CD14-positive monocyte (primary cell): ENCODE data around the gene LENEP. TPM values are rescaled to one million over a fixed set of nuclear protein-coding genes. Genes with fewer than 3 reads are reported as not detected.

Source experiments
- DNase-seq, 3 donors: peaks; one replicate each; pipeline ENCODE4 v3.0.0-alpha.2; 2011 to 2022
- H2AFZ ChIP-seq: 2 replicates; pipeline ENCODE4 v1.6.0; 2012; ENCODE audit warnings: mild to moderate bottlenecking, low read depth, low read length, inconsistent platforms; ENCODE audit not compliant: insufficient read depth, poor library complexity, severe bottlenecking
- H3K27ac ChIP-seq, 2 donors: 1 replicate in 1 of 2; 2 replicates in 1 of 2; pipeline ENCODE4 v1.5.1; 2012 to 2013; ENCODE audit warnings: low read length in 2 of 2, control low read depth in 1 of 2, inconsistent platforms in 1 of 2, low read depth in 1 of 2, mild to moderate bottlenecking in 1 of 2
- H3K27me3 ChIP-seq, 2 donors: one replicate each; pipeline versions ENCODE4 v1.6.0 to v1.6.1; 2011 to 2013; ENCODE audit warnings: low read length in 2 of 2; ENCODE audit not compliant: control insufficient read depth in 2 of 2, insufficient read depth in 2 of 2
- H3K36me3 ChIP-seq, 2 donors: replicated peaks in 1 of 2; 1 replicate in 1 of 2; 2 replicates in 1 of 2; pipeline versions ENCODE4 v1.5.1 to v1.6.1; 2012 to 2013; ENCODE audit warnings: low read length in 2 of 2, control low read depth in 1 of 2, inconsistent platforms in 1 of 2, mild to moderate bottlenecking in 1 of 2; ENCODE audit not compliant: insufficient read depth in 2 of 2, control insufficient read depth in 1 of 2
- H3K4me1 ChIP-seq, 2 donors: 1 replicate in 1 of 2; 2 replicates in 1 of 2; pipeline versions ENCODE4 v1.5.1 to v1.6.1; 2012 to 2013; ENCODE audit warnings: low read length in 2 of 2, control low read depth in 1 of 2, inconsistent platforms in 1 of 2, mild to moderate bottlenecking in 1 of 2, moderate library complexity in 1 of 2; ENCODE audit not compliant: insufficient read depth in 2 of 2, control insufficient read depth in 1 of 2
- H3K4me2 ChIP-seq: replicated peaks from 2 replicates; pipeline ENCODE3; 2012; ENCODE audit warnings: low read length, moderate library complexity, mild to moderate bottlenecking; ENCODE audit not compliant: poor library complexity, severe bottlenecking; ENCODE audit errors: extremely low read depth
- H3K4me3 ChIP-seq, 3 experiments: fragments of 200-600 bp in 1 of 3; sonication (generic) in 1 of 3; replicated peaks in 1 of 3; 1 replicate in 2 of 3; 2 replicates in 1 of 3; pipeline ENCODE4 v1.5.1; 2011 to 2013; ENCODE audit warnings: low read length in 3 of 3, mild to moderate bottlenecking in 3 of 3, control low read depth in 2 of 3, low read depth in 2 of 3, inconsistent platforms in 1 of 3, moderate library complexity in 1 of 3
- H3K79me2 ChIP-seq: 2 replicates; pipeline ENCODE4 v1.6.0; 2012; ENCODE audit warnings: mild to moderate bottlenecking, control low read depth, inconsistent platforms, low read length, moderate library complexity; ENCODE audit not compliant: insufficient read depth
- H3K9ac ChIP-seq: 2 replicates; pipeline ENCODE4 v1.6.0; 2017; ENCODE audit warnings: low read length, mild to moderate bottlenecking; ENCODE audit not compliant: insufficient read depth, poor library complexity, severe bottlenecking
- H3K9me3 ChIP-seq, 2 donors: replicated peaks in 1 of 2; 1 replicate in 1 of 2; 2 replicates in 1 of 2; pipeline versions ENCODE4 v1.5.1 to v1.6.1; 2012 to 2013; ENCODE audit warnings: low read length in 2 of 2, control low read depth in 1 of 2; ENCODE audit not compliant: control insufficient read depth in 1 of 2, insufficient read depth in 1 of 2
- H4K20me1 ChIP-seq: 2 replicates; pipeline ENCODE4 v1.6.0; 2012; ENCODE audit warnings: mild to moderate bottlenecking, low read length, control low read depth, moderate library complexity; ENCODE audit not compliant: insufficient read depth
- H3K27ac Mint-ChIP-seq, 7 donors: one replicate each; pipeline ENCODE4 v1.8.0; 2020; ENCODE audit warnings: mild to moderate bottlenecking in 7 of 7, mixed read lengths in 7 of 7, moderate library complexity in 6 of 7, inconsistent platforms in 2 of 7
- H3K27me3 Mint-ChIP-seq, 3 donors: one replicate each; pipeline ENCODE4 v1.8.0; 2021 to 2022; ENCODE audit warnings: low read depth in 3 of 3, mild to moderate bottlenecking in 3 of 3, mixed read lengths in 3 of 3, moderate library complexity in 3 of 3, inconsistent platforms in 1 of 3
- H3K36me3 Mint-ChIP-seq, 2 donors: one replicate each; pipeline ENCODE4 v1.8.0; 2020; ENCODE audit warnings: mixed read lengths in 2 of 2, inconsistent platforms in 1 of 2, mild to moderate bottlenecking in 1 of 2
- H3K4me1 Mint-ChIP-seq: one replicate; pipeline ENCODE4 v1.8.0; 2020; ENCODE audit warnings: mild to moderate bottlenecking, mixed read lengths
- H3K4me3 Mint-ChIP-seq, 2 donors: one replicate each; pipeline ENCODE4 v1.8.0; 2020; ENCODE audit warnings: mild to moderate bottlenecking in 2 of 2, mixed read lengths in 2 of 2, moderate library complexity in 1 of 2
- H3K9me3 Mint-ChIP-seq, 7 donors: one replicate each; pipeline ENCODE4 v1.8.0; 2020 to 2022; ENCODE audit warnings: mixed read lengths in 7 of 7, mild to moderate bottlenecking in 6 of 7, moderate library complexity in 6 of 7, inconsistent platforms in 2 of 7
- WGBS: methylation state at CpG from one replicate; pipeline ENCODE4 v1.1.5; 2013; ENCODE audit warnings: missing lambda C conversion rate; ENCODE audit not compliant: insufficient coverage; 5-methylcytosine and 5-hydroxymethylcytosine counted together
- intact Hi-C, 2 donors: fragments of 100-400 bp; cut with micrococcal nuclease; formaldehyde crosslinking; loops; one replicate each; pipeline versions ENCODE4 v1.15.0 to v1.15.1; 2023
- polyA plus RNA-seq, 3 donors: library from polyadenylated mRNA; depleted of rRNA in 1 of 3; unstranded in 2 of 3; stranded (reverse) in 1 of 3; fragments of 300-500 nt in 2 of 3; fragments of >200 nt in 1 of 3; fragmentation: Illumina TruSeq in 2 of 3; gene quantifications; 1 replicate in 2 of 3; 2 replicates in 1 of 3; pipeline ENCODE4 v1.2.3, GENCODE V29; 2012 to 2021
- TF ChIP-seq, protein P1 (sequence below): fragments of 200-600 bp; IDR thresholded peaks from one replicate; pipeline ENCODE4 v1.8.0; 2022; ENCODE audit warnings: antibody characterized with exemption, mild to moderate bottlenecking

The LENEP gene
- polyA plus RNA-seq, 3 donors = not detected

DNA sequence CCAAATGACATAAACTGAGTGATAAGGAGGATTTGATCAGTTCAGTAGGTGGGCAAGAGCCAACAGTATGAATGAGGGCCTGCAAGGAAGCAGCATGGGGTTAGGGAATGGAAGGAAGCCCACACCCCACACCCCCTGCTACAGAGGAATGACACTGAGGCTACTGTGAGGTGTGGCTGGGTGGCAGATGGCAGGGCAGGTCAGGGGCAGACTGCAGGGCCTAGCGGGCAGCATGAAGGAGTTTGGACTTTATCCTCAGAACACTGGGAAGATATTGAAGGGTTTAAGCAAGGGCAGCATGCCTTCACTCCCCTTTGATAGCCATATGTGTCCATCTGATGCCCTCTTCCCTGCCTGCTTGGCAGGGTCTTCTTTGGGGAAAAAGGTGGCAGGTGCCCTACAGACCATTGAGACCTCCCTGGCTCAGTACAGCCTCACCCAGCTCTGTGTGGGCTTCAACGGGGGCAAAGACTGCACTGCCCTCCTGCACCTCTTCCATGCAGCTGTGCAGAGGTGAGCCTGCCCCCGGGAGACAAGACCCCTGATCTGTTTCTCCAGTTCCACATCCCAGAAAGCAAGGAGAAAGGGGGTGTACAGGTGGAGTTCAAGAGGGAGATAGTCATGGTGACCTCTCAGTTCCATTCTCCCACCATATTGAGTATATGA is 4.1 kb upstream of the LENEP start:
- peaks cover 31 to 49% of the 10 kb centered on the region in 2 donors for H3K36me3 Mint-ChIP-seq

DNA sequence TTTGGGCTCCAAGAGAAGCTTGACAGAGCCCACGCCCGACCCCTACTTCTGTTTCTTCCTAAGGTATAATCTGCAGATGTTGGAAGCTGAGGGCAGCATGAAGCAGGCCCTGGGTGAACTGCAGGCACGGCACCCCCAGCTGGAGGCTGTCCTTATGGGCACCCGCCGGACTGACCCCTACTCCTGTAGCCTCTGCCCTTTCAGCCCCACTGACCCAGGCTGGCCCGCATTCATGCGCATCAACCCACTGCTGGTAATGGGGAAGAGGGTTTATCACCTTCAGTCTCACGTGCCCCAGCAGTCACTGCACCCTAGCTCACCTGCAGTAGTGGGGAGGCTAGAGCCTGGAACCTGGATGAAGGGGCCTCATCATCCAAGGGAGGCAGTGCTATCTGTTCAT is 3.1 kb upstream of the LENEP start:
- no peaks in the 10 kb centered on the region for H3K27me3 ChIP-seq
- H3K4me1 ChIP-seq = peaks cover 10 to 12% of the 10 kb centered on the region in 2 donors
- Mint-ChIP-seq H3K27me3 (peaks cover 0 to 2% (median 2%) of the 10 kb centered on the region in 3 donors), H3K9me3 (peaks cover 0 to 2% (median 0%) of the 10 kb centered on the region in 7 donors), H3K4me1 (peaks cover 37% of the 10 kb centered on the region), H3K27ac (no peak overlapping the region), H3K4me3 (no peak overlapping the region), H3K36me3 (peaks cover 31 to 49% of the 10 kb centered on the region in 2 donors)
- H3K79me2 ChIP-seq = peaks cover 34% of the 10 kb centered on the region
- TF ChIP-seq, protein P1, sequence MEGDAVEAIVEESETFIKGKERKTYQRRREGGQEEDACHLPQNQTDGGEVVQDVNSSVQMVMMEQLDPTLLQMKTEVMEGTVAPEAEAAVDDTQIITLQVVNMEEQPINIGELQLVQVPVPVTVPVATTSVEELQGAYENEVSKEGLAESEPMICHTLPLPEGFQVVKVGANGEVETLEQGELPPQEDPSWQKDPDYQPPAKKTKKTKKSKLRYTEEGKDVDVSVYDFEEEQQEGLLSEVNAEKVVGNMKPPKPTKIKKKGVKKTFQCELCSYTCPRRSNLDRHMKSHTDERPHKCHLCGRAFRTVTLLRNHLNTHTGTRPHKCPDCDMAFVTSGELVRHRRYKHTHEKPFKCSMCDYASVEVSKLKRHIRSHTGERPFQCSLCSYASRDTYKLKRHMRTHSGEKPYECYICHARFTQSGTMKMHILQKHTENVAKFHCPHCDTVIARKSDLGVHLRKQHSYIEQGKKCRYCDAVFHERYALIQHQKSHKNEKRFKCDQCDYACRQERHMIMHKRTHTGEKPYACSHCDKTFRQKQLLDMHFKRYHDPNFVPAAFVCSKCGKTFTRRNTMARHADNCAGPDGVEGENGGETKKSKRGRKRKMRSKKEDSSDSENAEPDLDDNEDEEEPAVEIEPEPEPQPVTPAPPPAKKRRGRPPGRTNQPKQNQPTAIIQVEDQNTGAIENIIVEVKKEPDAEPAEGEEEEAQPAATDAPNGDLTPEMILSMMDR = no peak
- no CpG with 5 or more reads among the region's 8 CpGs for WGBS
- intact Hi-C loops = no loop called here
- H3K9ac ChIP-seq = no peak overlapping the region
- H3K27ac ChIP-seq = no peak overlapping the region
- H3K4me3 ChIP-seq = no peak overlapping the region
- no peak for DNase-seq
- peaks cover 30 to 38% of the 10 kb centered on the region in 2 donors for H3K36me3 ChIP-seq
- H2AFZ ChIP-seq = no peak overlapping the region
- H3K9me3 ChIP-seq = no peaks in the 10 kb centered on the region
- peaks cover 29% of the 10 kb centered on the region for H4K20me1 ChIP-seq
- no peak overlapping the region for H3K4me2 ChIP-seq

More for the DNA sequence above, 4.1 kb upstream of the LENEP start:
- peaks cover 0 to 2% (median 0%) of the 10 kb centered on the region in 7 donors for H3K9me3 Mint-ChIP-seq
- H3K27ac ChIP-seq = peak overlapping the region in 1 of 2 donors; percentile 23
- no peak overlapping the region for H3K4me2 ChIP-seq
- H3K79me2 ChIP-seq = peaks cover 44% of the 10 kb centered on the region
- H3K4me1 ChIP-seq = peaks cover 3 to 10% of the 10 kb centered on the region in 2 donors
- peaks cover 29% of the 10 kb centered on the region for H4K20me1 ChIP-seq
- no peak overlapping the region for H3K4me3 Mint-ChIP-seq
- DNase-seq = no peak
- H2AFZ ChIP-seq = no peak overlapping the region
- no peaks in the 10 kb centered on the region for H3K27me3 ChIP-seq
- H3K27me3 Mint-ChIP-seq = peaks cover 0 to 2% (median 0%) of the 10 kb centered on the region in 3 donors
- H3K4me1 Mint-ChIP-seq = peaks cover 28% of the 10 kb centered on the region
- peaks cover 30 to 38% of the 10 kb centered on the region in 2 donors for H3K36me3 ChIP-seq
- H3K9ac ChIP-seq = no peak overlapping the region
- no peak overlapping the region for H3K4me3 ChIP-seq
- WGBS = 80% methylated on average over 1 of the region's 3 CpGs
- H3K27ac Mint-ChIP-seq = peak overlapping the region in 1 of 7 donors; percentile 70
- intact Hi-C loops = no loop called here
- no peaks in the 10 kb centered on the region for H3K9me3 ChIP-seq
- TF ChIP-seq, protein P1 = no peak
